IMR-90 (cell line): ENCODE measurements around the gene BEND3. TPM values are rescaled to one million over a fixed set of nuclear protein-coding genes. Genes with fewer than 3 reads are reported as not detected.

Experiments
- ATAC-seq: fragments of 200-7000 bp; cut with Tn5 transposase; 2 replicates; pipeline ENCODE4 v1.9.1; 2020; ENCODE audit warnings: low read depth, mild to moderate bottlenecking, moderate library complexity
- Bru-seq: library from RNA; stranded (reverse); fragments of 400-500 nt; gene quantifications from one replicate; lab custom pipeline; 2021; lab: Mats Ljungman, UMichigan
- BruChase-seq, 2 experiments: library from RNA; stranded (reverse); fragments of 400-500 nt; gene quantifications; one replicate each; lab custom pipeline; 2021; lab: Mats Ljungman, UMichigan
- BruUV-seq: library from RNA; stranded (reverse); fragments of 400-500 nt; replicated peaks from 2 replicates; lab custom pipeline; 2021; lab: Mats Ljungman, UMichigan
- CTCF ChIA-PET: fragments of 300-600 bp; formaldehyde crosslinking; extraction: SDS; loops from one replicate; lab custom pipeline; 2021; ENCODE audit warnings: antibody characterized with exemption; lab: Yijun Ruan, JAX
- POLR2A ChIA-PET: fragments of 300-600 bp; sonication (Branson Sonifier 250); formaldehyde crosslinking; loops from one replicate; lab custom pipeline; 2022; ENCODE audit warnings: antibody characterized with exemption; ENCODE audit not compliant: unreplicated experiment; lab: Charles Lee
- DNase-seq: peaks from one replicate; pipeline ENCODE4 v3.0.0; 2013
- H2AFZ ChIP-seq: replicated peaks from 2 replicates; pipeline ENCODE3; 2013; ENCODE audit warnings: low read length, mild to moderate bottlenecking; ENCODE audit not compliant: poor library complexity
- H2AK5ac ChIP-seq: 2 replicates; pipeline ENCODE4 v1.6.1; 2013; ENCODE audit warnings: low read depth, low read length, inconsistent platforms
- H2AK9ac ChIP-seq: replicated peaks from 2 replicates; pipeline ENCODE3; 2013; ENCODE audit warnings: mild to moderate bottlenecking, low read depth, low read length, moderate library complexity; ENCODE audit not compliant: poor library complexity
- H2BK120ac ChIP-seq: 2 replicates; pipeline ENCODE4 v1.6.1; 2013; ENCODE audit warnings: low read depth, low read length, inconsistent platforms
- H2BK15ac ChIP-seq: 3 replicates; pipeline ENCODE4 v1.6.1; 2013; ENCODE audit warnings: low read depth, low read length, inconsistent platforms
- H2BK20ac ChIP-seq: 2 replicates; pipeline ENCODE4 v1.6.1; 2013; ENCODE audit warnings: low read depth, mild to moderate bottlenecking, inconsistent platforms, low read length, moderate library complexity
- H2BK5ac ChIP-seq: 2 replicates; pipeline ENCODE4 v1.6.1; 2013; ENCODE audit warnings: mild to moderate bottlenecking, low read depth, low read length, inconsistent platforms; ENCODE audit not compliant: poor library complexity, severe bottlenecking
- H3K14ac ChIP-seq: replicated peaks from 2 replicates; pipeline ENCODE4 v1.6.1; 2013; ENCODE audit warnings: low read depth, low read length, inconsistent platforms
- H3K18ac ChIP-seq: 2 replicates; pipeline ENCODE4 v1.6.1; 2013; ENCODE audit warnings: low read depth, low read length, control low read depth
- H3K23ac ChIP-seq: 2 replicates; pipeline ENCODE4 v1.6.1; 2013; ENCODE audit warnings: low read depth, low read length, inconsistent platforms
- H3K27ac ChIP-seq: 2 replicates; pipeline ENCODE4 v1.5.1; 2013; ENCODE audit warnings: mild to moderate bottlenecking, control low read depth, low read length; ENCODE audit not compliant: insufficient read depth
- H3K27me3 ChIP-seq: 2 replicates; pipeline ENCODE4 v1.6.1; 2013; ENCODE audit warnings: low read length; ENCODE audit not compliant: control insufficient read depth, insufficient read depth
- H3K36me3 ChIP-seq: 2 replicates; pipeline ENCODE4 v1.6.1; 2013; ENCODE audit warnings: low read length, mixed read lengths; ENCODE audit not compliant: control insufficient read depth, insufficient read depth
- H3K4ac ChIP-seq: 2 replicates; pipeline ENCODE4 v1.6.1; 2013; ENCODE audit warnings: low read depth, low read length, inconsistent platforms
- H3K4me1 ChIP-seq: 2 replicates; pipeline ENCODE4 v1.6.1; 2013; ENCODE audit warnings: low read length, mixed read lengths; ENCODE audit not compliant: control insufficient read depth, insufficient read depth
- H3K4me2 ChIP-seq: 2 replicates; pipeline ENCODE4 v1.6.1; 2013; ENCODE audit warnings: low read depth, mild to moderate bottlenecking, control low read depth, low read length, moderate library complexity
- H3K4me3 ChIP-seq: 2 replicates; pipeline ENCODE4 v1.5.1; 2013; ENCODE audit warnings: low read depth, mild to moderate bottlenecking, control low read depth, low read length, moderate library complexity; ENCODE audit not compliant: insufficient read depth
- H3K56ac ChIP-seq: 2 replicates; pipeline ENCODE4 v1.6.1; 2013; ENCODE audit warnings: low read length, inconsistent platforms; ENCODE audit not compliant: insufficient read depth; ENCODE audit errors: extremely low read depth
- H3K79me1 ChIP-seq, 2 experiments: 2 replicates each; pipeline ENCODE4 v1.6.1; 2013; ENCODE audit warnings: low read length in 2 of 2, inconsistent platforms in 1 of 2, low read depth in 1 of 2
- H3K9ac ChIP-seq: 2 replicates; pipeline ENCODE4 v1.6.1; 2013; ENCODE audit warnings: low read depth, low read length, control low read depth
- H3K9me1 ChIP-seq: 2 replicates; pipeline ENCODE4 v1.6.1; 2013; ENCODE audit warnings: low read length, inconsistent platforms; ENCODE audit not compliant: insufficient read depth
- H3K9me3 ChIP-seq: 2 replicates; pipeline ENCODE4 v1.6.1; 2013; ENCODE audit warnings: low read length; ENCODE audit not compliant: control insufficient read depth, insufficient read depth
- H4K20me1 ChIP-seq: 2 replicates; pipeline ENCODE4 v1.6.1; 2013; ENCODE audit warnings: low read length, inconsistent platforms; ENCODE audit not compliant: insufficient read depth
- H4K5ac ChIP-seq: 2 replicates; pipeline ENCODE4 v1.6.1; 2013; ENCODE audit warnings: mild to moderate bottlenecking, low read depth, low read length, control low read depth
- H4K8ac ChIP-seq, 2 experiments: 2 replicates each; pipeline ENCODE4 v1.6.1; 2013; ENCODE audit warnings: low read depth in 2 of 2, low read length in 2 of 2, control low read depth in 1 of 2, inconsistent platforms in 1 of 2
- H4K91ac ChIP-seq: 2 replicates; pipeline ENCODE4 v1.6.1; 2013; ENCODE audit warnings: low read depth, low read length, inconsistent platforms; ENCODE audit not compliant: insufficient read depth
- CTCF ChIP-seq: conservative IDR thresholded peaks from 2 replicates; pipeline ENCODE4 v1.5.1; 2012; ENCODE audit warnings: mild to moderate bottlenecking, low read depth, low read length, improper control_type of control experiment
- MXI1 ChIP-seq: IDR thresholded peaks from 2 replicates; pipeline ENCODE4 v1.6.1; 2012; ENCODE audit warnings: low read depth, mild to moderate bottlenecking, low read length, moderate library complexity, borderline replicate concordance
- SMC3 ChIP-seq: fragments of 150-350 bp; IDR thresholded peaks from 2 replicates; pipeline ENCODE4 v1.6.1; 2016; ENCODE audit warnings: low read depth, mild to moderate bottlenecking, antibody characterized with exemption, low read length, moderate library complexity
- WGBS, 2 experiments: methylation state at CpG; one replicate each; pipeline versions ENCODE4 v1.1.5 to v1.1.7; 2013; ENCODE audit warnings: missing lambda C conversion rate in 2 of 2; ENCODE audit not compliant: insufficient read length in 1 of 2; ENCODE audit errors: extremely low coverage in 2 of 2; 5-methylcytosine and 5-hydroxymethylcytosine counted together
- dilution Hi-C: fragments of 300-500 bp; cut with HindIII; formaldehyde crosslinking; loops from one replicate; pipeline ENCODE4 v1.14.3; 2018; ENCODE audit warnings: low sequenced_read_pairs; ENCODE audit not compliant: unreplicated experiment
- in situ Hi-C: fragments of 300-500 bp; cut with MboI; formaldehyde crosslinking; loops from 3 replicates; pipeline ENCODE4 v1.14.3; 2019; ENCODE audit warnings: low sequenced_read_pairs, inconsistent platforms, mixed read lengths
- intact Hi-C: fragments of 100-400 bp; cut with micrococcal nuclease; formaldehyde crosslinking; loops from 2 replicates; pipeline ENCODE4 v1.10.0; 2022
- long read RNA-seq: library from polyadenylated mRNA; unstranded; transcript quantifications from one replicate; pipeline ENCODE4 v2.0.0, GENCODE V29; 2021; ENCODE audit not compliant: unreplicated experiment
- polyA plus RNA-seq, 3 experiments: library from polyadenylated mRNA; depleted of rRNA; stranded (reverse); fragments of >200 nt; gene quantifications; 2 replicates each; pipeline ENCODE4 v1.2.3, GENCODE V29; 2012; ENCODE audit warnings: low replicate concordance in 1 of 3
- total RNA-seq: library from RNA; depleted of rRNA; stranded (reverse); fragments of >200 nt; gene quantifications from 2 replicates; pipeline ENCODE4 v1.2.3, GENCODE V29; 2012; rRNA removed

The BEND3 gene
- 1.8 and 1.9 TPM in 2 replicates for total RNA-seq
- polyA plus RNA-seq (2012; rRNA removed), result 1.2 and 1.3 TPM in 2 replicates
- polyA plus RNA-seq (2012; cell fraction: cytosol; rRNA removed), result 0.67 and 0.78 TPM in 2 replicates
- 1.2 and 1.4 TPM in 2 replicates for polyA plus RNA-seq (2012; cell fraction: nucleus; rRNA removed; ENCODE audit: low replicate concordance)
- percentile 43 among the genes with signal in this experiment for Bru-seq, nascent RNA
- percentile 49 among the genes with signal in this experiment for BruChase-seq, experiment 1, labeled RNA remaining after a 6-hour chase
- percentile 44 among the genes with signal in this experiment for BruChase-seq, experiment 2, labeled RNA remaining after a 2-hour chase
- long read RNA-seq, partial matches to known transcripts, result 0 of 1 reads
- long read RNA-seq, other reads (novel, unspliced or antisense), result 1 of 1 reads

- Histone ChIP-seq H2BK120ac (no peak within 1 kb of the TSS), H2AFZ (peak within 1 kb of the TSS; percentile 92), H3K4me1 (no peaks in the 10 kb centered on the region), H3K14ac (no peak within 1 kb of the TSS), H3K36me3 (no peaks in the 10 kb centered on the region), H3K56ac (no peak within 1 kb of the TSS), H2BK15ac (no peak within 1 kb of the TSS), H3K18ac (no peak within 1 kb of the TSS), H2BK5ac (no peak within 1 kb of the TSS), H2BK20ac (no peak within 1 kb of the TSS), H3K4me2 (peak within 1 kb of the TSS; percentile 100), H3K23ac (no peak within 1 kb of the TSS), H3K4ac (no peak within 1 kb of the TSS), H3K79me1 (peaks cover 0 to 10% of the 10 kb centered on the region in 2 experiments; a peak in 1 of 4 replicates), H4K5ac (no peak within 1 kb of the TSS), H3K9me3 (no peaks in the 10 kb centered on the region), H2AK5ac (no peak within 1 kb of the TSS), H3K27me3 (peaks cover 3% of the 10 kb centered on the region; the same call in 1 of the 2 replicates), H4K20me1 (peaks cover 4% of the 10 kb centered on the region; the same call in 1 of the 2 replicates), H3K27ac (peak within 1 kb of the TSS; percentile 53; the same call in 1 of the 2 replicates), H4K91ac (no peak within 1 kb of the TSS), H4K8ac (no peak within 1 kb of the TSS), H3K4me3 (peak within 1 kb of the TSS; percentile 98), H3K9ac (peak within 1 kb of the TSS; percentile 48), H3K9me1 (no peaks in the 10 kb centered on the region), H2AK9ac (peak within 1 kb of the TSS; percentile 31)
- ChIA-PET POLR2A (no interaction called here), CTCF (interaction anchor here (0.5 to 1.1 kb wide), 3 partner anchors 88 to 1245 kb away, joined by 3 to 4 read pairs (median 3); no protein-coding TSS in a partner anchor)
- DNase-seq (no peak), ATAC-seq (peak; percentile 28)
- TF ChIP-seq SMC3, result no peak
- TF ChIP-seq CTCF, result no peak
- TF ChIP-seq MXI1, result no peak
- dilution Hi-C loops, result no loop called here
- no TSS peak for BruUV-seq
- WGBS, 2 experiments, result 1% methylated on average over 23 of the region's 109 CpGs; no CpG with 5 or more reads in 1 of the 2 experiments
- in situ Hi-C loops, result no loop called here
- intact Hi-C loops, result loop anchor here (1.0 to 2.0 kb wide), 3 partner anchors 87 to 776 kb away; partner anchors contain the start of gene MTRES1
These were observed at the start of gene BEND3 for GRCh38 chr6:107114926-107115694. TSS of gene BEND3 (minus strand) at chr6:107115515. CDS start at chr6:107099285, 16,230 bp downstream.
